ENCODE data around the gene CDKAL1.

Gene CDKAL1

DNA sequence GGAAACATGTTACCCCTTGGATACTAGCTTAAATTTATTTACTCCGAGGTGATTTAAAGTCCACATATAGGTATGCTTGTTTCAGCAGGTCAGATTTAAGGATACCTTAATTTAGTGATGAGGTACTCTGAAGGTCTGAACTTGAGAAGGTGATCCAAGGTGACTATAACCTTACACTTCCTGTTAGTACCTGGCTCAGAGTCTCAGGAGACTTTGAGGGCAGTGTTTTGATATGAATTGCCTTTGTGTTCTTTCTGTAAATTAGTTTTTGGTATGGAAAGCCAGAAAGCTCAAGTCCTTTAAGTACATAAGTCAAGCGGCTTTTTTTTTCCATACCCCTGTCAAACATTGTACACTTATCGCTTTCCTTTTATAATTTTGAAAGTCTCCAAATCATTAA, 489.0 kb downstream of the CDKAL1 start:
- no peak overlapping the region for H3K4me3 ChIP-seq (ENCODE audit: low read depth, low read length)
- TF ChIP-seq, protein P1, sequence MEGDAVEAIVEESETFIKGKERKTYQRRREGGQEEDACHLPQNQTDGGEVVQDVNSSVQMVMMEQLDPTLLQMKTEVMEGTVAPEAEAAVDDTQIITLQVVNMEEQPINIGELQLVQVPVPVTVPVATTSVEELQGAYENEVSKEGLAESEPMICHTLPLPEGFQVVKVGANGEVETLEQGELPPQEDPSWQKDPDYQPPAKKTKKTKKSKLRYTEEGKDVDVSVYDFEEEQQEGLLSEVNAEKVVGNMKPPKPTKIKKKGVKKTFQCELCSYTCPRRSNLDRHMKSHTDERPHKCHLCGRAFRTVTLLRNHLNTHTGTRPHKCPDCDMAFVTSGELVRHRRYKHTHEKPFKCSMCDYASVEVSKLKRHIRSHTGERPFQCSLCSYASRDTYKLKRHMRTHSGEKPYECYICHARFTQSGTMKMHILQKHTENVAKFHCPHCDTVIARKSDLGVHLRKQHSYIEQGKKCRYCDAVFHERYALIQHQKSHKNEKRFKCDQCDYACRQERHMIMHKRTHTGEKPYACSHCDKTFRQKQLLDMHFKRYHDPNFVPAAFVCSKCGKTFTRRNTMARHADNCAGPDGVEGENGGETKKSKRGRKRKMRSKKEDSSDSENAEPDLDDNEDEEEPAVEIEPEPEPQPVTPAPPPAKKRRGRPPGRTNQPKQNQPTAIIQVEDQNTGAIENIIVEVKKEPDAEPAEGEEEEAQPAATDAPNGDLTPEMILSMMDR (IDR thresholded peaks at IDR 0.05; ENCODE audit: borderline replicate concordance, insufficient read depth, low read depth, low read length) = no peak

DNA sequence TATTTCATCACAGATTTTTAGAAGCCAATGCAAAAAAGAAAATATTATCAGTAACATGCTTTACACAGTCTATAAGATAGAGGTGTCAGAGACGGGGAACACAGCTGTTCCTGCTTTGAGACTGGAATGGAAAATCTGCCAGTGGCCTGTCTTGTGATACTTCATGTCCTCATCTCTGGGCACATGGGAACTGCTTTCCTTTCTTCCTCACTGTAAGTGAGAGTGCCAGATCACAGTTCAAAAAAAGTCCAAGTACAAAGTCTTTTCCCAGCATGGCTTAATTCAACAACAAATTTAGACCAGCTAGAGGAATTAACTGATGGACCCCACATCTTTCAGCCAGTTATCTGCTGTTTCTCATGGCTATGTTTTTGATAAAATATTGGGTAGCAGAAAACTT, 490.4 kb downstream of the CDKAL1 start:
- no peak overlapping the region for H3K4me3 ChIP-seq (ENCODE audit: low read depth, low read length)
- TF ChIP-seq, protein P1 (IDR thresholded peaks at IDR 0.05; ENCODE audit: borderline replicate concordance, insufficient read depth, low read depth, low read length) = no peak

DNA sequence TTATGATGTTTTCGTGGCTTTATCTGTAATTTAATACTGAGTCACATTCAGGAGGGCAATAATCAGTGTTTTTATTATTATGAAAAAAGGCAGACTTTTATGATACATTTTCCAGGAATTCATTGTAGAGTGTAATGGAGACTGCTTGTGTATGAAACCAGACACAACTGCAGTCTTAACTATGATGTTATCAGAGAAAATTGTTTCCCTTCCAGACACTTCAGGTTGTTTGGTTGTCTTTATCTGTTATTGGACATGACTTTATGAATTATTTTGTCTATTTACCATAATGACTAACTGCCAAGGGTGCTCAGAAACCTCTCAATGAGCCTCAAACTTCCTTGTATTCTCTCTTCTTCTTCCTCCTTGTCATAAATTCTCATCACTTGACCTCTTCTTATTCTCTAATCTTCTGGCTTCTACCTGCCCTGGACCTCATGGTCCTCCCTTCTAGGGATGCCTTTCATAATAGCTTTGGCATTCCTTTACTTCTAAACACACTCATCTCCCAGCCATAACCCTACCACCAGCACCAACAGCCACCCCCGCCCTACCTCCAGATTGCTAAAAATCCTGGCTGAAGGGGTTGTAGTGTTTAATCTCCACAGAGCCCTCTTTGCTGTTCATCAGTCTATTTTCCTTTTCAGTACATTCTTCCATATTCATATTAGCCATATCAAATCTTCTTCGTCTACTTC, 492.5 kb downstream of the CDKAL1 start:
- TF ChIP-seq, protein P1 (IDR thresholded peaks at IDR 0.05; ENCODE audit: borderline replicate concordance, insufficient read depth, low read depth, low read length) = no peak

DNA sequence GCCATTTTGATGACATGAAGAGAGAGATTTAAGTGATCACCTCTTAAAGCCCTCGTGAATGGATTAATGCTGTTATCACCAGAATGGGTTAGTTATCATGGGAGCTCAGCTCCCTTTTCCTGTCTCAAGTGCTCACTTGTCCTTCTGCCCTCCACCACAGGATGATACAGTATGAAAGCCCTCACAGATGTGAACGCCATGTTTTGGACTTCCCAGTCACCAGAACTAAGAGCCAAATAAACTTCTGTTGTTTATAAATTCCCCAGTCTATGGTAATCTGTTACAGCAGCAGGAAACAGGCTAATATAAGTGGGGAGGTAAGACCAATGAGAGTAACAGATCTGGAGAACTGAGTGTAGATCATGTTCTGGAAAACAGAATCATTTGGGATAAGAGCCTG, 493.2 kb downstream of the CDKAL1 start:
- TF ChIP-seq, protein P1 (IDR thresholded peaks at IDR 0.05; ENCODE audit: borderline replicate concordance, insufficient read depth, low read depth, low read length) = no peak
- no peak overlapping the region for H3K4me3 ChIP-seq (ENCODE audit: low read depth, low read length)

More for the DNA sequence above, 492.5 kb downstream of the CDKAL1 start:
- H3K4me3 ChIP-seq (ENCODE audit: low read depth, low read length) = no peak overlapping the region

DNA sequence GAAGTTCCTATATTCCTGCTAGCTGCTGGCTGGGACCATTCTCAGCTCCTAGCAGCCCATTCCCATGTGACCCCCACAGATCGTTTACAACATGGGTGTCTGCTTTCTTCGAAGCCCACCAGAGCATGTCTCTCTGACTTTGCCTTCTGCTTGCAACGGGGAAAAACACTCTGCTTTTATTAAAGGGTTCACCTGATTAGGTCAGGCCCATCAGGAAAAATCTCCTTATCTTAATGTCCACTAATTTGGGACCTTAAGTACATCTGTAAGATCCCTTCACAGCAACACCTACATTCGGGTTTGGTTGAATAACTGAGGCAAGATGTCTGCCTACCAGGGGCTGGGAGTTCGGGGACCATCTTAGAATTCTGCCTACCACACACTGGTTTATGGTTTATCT, 496.9 kb downstream of the CDKAL1 start:
- TF ChIP-seq, protein P1 (IDR thresholded peaks at IDR 0.05; ENCODE audit: borderline replicate concordance, insufficient read depth, low read depth, low read length) = no peak
- H3K4me3 ChIP-seq (ENCODE audit: low read depth, low read length) = no peak overlapping the region

DNA sequence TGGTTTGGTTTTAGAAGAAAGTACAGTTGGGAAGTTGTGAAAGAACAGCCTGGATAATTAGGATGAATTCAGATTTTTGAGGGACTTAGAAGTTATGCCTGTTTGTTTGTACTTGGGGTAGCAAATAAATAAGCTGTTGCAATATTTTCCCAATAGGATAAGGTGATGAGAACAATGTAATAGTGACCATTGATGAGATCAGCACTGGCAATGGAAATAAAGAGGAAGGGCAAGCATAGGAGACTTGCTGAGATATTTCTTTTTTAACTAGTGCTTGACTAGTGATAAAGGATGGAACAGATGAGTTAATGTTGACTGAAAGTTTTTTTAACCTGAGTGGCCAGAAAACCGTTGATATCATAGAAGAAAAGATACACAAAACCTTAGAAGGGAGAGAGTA, 498.8 kb downstream of the CDKAL1 start:
- TF ChIP-seq, protein P1 (IDR thresholded peaks at IDR 0.05; ENCODE audit: borderline replicate concordance, insufficient read depth, low read depth, low read length) = no peak
- no peak overlapping the region for H3K4me3 ChIP-seq (ENCODE audit: low read depth, low read length)

DNA sequence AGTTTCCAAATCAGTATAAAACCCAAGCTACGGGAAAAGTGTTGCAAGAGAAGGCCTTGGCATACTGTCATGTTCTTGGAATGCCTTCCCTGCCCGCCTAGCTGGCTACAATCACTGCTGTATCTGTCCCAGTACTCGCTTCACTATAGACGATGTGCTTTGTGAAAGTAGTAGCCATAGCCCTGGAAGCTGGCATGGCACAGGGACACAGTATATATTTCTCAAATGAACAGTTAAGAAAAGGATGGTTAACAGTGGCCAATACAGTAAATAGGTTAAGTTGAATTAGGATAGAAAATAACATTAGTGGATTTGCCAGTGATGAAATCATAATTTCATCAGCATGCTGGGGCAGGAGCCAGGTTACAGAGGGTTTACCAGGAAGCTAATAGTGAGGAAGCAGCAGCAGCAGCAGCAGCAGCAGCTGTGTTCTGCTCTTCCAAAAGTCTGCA, 499.3 kb downstream of the CDKAL1 start:
- H3K4me3 ChIP-seq (ENCODE audit: low read depth, low read length) = no peak overlapping the region
- TF ChIP-seq, protein P1 (IDR thresholded peaks at IDR 0.05; ENCODE audit: borderline replicate concordance, insufficient read depth, low read depth, low read length) = no peak
